Neuronal stem cell (in vitro differentiated cells): ENCODE data around the gene YBX1.

Experiments used
- DNase-seq: peaks from one replicate; pipeline ENCODE4 v3.0.0-alpha.2; 2013; ENCODE audit warnings: low spot score
- H2AFZ ChIP-seq: one replicate; pipeline ENCODE4 v1.6.1; 2013; ENCODE audit warnings: mild to moderate bottlenecking, low read length, inconsistent platforms
- H2AK5ac ChIP-seq: 2 replicates; pipeline ENCODE4 v1.6.1; 2013; ENCODE audit warnings: low read depth, mild to moderate bottlenecking, inconsistent platforms, low read length, moderate library complexity, mixed read lengths
- H2BK120ac ChIP-seq: 2 replicates; pipeline ENCODE4 v1.6.1; 2013; ENCODE audit warnings: low read depth, mild to moderate bottlenecking, inconsistent platforms, low read length, moderate library complexity, mixed read lengths
- H2BK12ac ChIP-seq: one replicate; pipeline ENCODE4 v1.6.1; 2013; ENCODE audit warnings: low read length, inconsistent platforms
- H2BK15ac ChIP-seq: 2 replicates; pipeline ENCODE4 v1.6.1; 2013; ENCODE audit warnings: mild to moderate bottlenecking, low read length, inconsistent platforms, mixed read lengths
- H2BK5ac ChIP-seq: one replicate; pipeline ENCODE4 v1.6.1; 2013; ENCODE audit warnings: inconsistent platforms, mild to moderate bottlenecking, low read length, moderate library complexity
- H3K14ac ChIP-seq: one replicate; pipeline ENCODE4 v1.6.1; 2013; ENCODE audit warnings: low read length, inconsistent platforms
- H3K18ac ChIP-seq: 2 replicates; pipeline ENCODE4 v1.6.1; 2013; ENCODE audit warnings: low read length, inconsistent platforms
- H3K23ac ChIP-seq: 2 replicates; pipeline ENCODE4 v1.6.1; 2013; ENCODE audit warnings: low read depth, mild to moderate bottlenecking, mixed read lengths, low read length, inconsistent platforms; ENCODE audit not compliant: poor library complexity
- H3K27ac ChIP-seq: replicated peaks from 3 replicates; pipeline ENCODE4 v1.5.1; 2013; ENCODE audit warnings: low read length, inconsistent platforms
- H3K27me3 ChIP-seq, 3 experiments: 2 replicates each; pipeline ENCODE4 v1.6.1; 2013; ENCODE audit warnings: low read length in 3 of 3, mild to moderate bottlenecking in 2 of 3, inconsistent platforms in 1 of 3, low read depth in 1 of 3, mixed read lengths in 1 of 3, moderate library complexity in 1 of 3; ENCODE audit not compliant: control insufficient read depth in 3 of 3, insufficient read depth in 3 of 3
- H3K36me3 ChIP-seq, 2 donors: replicated peaks in 1 of 2; 2 replicates each; pipeline ENCODE4 v1.6.1; 2013; ENCODE audit warnings: low read length in 2 of 2; ENCODE audit not compliant: control insufficient read depth in 2 of 2, insufficient read depth in 2 of 2
- H3K4ac ChIP-seq: 2 replicates; pipeline ENCODE4 v1.6.1; 2013; ENCODE audit warnings: inconsistent platforms, mild to moderate bottlenecking, low read length, moderate library complexity
- H3K4me1 ChIP-seq, 2 donors: 1 replicate in 1 of 2; 2 replicates in 1 of 2; pipeline ENCODE4 v1.6.1; 2013; ENCODE audit warnings: low read length in 2 of 2, low read depth in 1 of 2; ENCODE audit not compliant: control insufficient read depth in 2 of 2, insufficient read depth in 1 of 2
- H3K4me2 ChIP-seq: one replicate; pipeline ENCODE4 v1.6.1; 2013; ENCODE audit warnings: mild to moderate bottlenecking, low read length, inconsistent platforms; ENCODE audit not compliant: insufficient read depth, poor library complexity, severe bottlenecking
- H3K4me3 ChIP-seq, 2 donors: 2 replicates each; pipeline ENCODE4 v1.5.1; 2013; ENCODE audit warnings: low read length in 2 of 2, mild to moderate bottlenecking in 2 of 2, inconsistent platforms in 1 of 2, moderate library complexity in 1 of 2
- H3K79me1 ChIP-seq: one replicate; pipeline ENCODE4 v1.6.1; 2013; ENCODE audit warnings: low read depth, mild to moderate bottlenecking, inconsistent platforms, low read length, moderate library complexity
- H3K9ac ChIP-seq: one replicate; pipeline ENCODE4 v1.6.1; 2013; ENCODE audit warnings: mild to moderate bottlenecking, low read depth, low read length, inconsistent platforms; ENCODE audit not compliant: poor library complexity
- H3K9me3 ChIP-seq, 2 donors: replicated peaks in 1 of 2; 2 replicates each; pipeline versions ENCODE3 to v1.6.1; 2013; ENCODE audit warnings: low read length in 2 of 2, mild to moderate bottlenecking in 2 of 2, inconsistent platforms in 1 of 2, low read depth in 1 of 2, mixed read lengths in 1 of 2, moderate library complexity in 1 of 2; ENCODE audit not compliant: control insufficient read depth in 2 of 2, insufficient read depth in 1 of 2
- H4K8ac ChIP-seq: one replicate; pipeline ENCODE4 v1.6.1; 2013; ENCODE audit warnings: low read depth, mild to moderate bottlenecking, inconsistent platforms, low read length, moderate library complexity
- H4K91ac ChIP-seq: one replicate; pipeline ENCODE4 v1.6.1; 2013; ENCODE audit warnings: low read length, low read depth, mild to moderate bottlenecking, inconsistent platforms; ENCODE audit not compliant: poor library complexity
- WGBS, 2 donors: extraction: QIAGEN DNeasy Blood & Tissue Kit; methylation state at CpG; one replicate each; pipeline ENCODE4 v1.1.7; 2013; ENCODE audit warnings: missing lambda C conversion rate in 2 of 2, mixed read lengths in 1 of 2; ENCODE audit not compliant: insufficient read length in 2 of 2, insufficient replicate concordance in 1 of 2; ENCODE audit errors: extremely low coverage in 2 of 2; 5-methylcytosine and 5-hydroxymethylcytosine counted together

Gene YBX1

GRCh38 chr1:42676534-42677087, 5.6 kb upstream of the YBX1 start:
- Histone ChIP-seq H3K9me3 (no peaks in the 10 kb centered on the region), H4K8ac (no peak overlapping the region), H2AK5ac (no peak overlapping the region), H3K4ac (no peak overlapping the region), H3K27ac (no peak overlapping the region), H3K4me3 (no peak overlapping the region), H2BK5ac (no peak overlapping the region), H3K27me3 (no peaks in the 10 kb centered on the region), H2BK12ac (no peak overlapping the region), H2AFZ (no peak overlapping the region), H3K4me1 (peaks cover 0 to 5% of the 10 kb centered on the region in 2 donors), H3K79me1 (no peaks in the 10 kb centered on the region), H3K36me3 (peaks cover 8 to 52% of the 10 kb centered on the region in 2 donors), H3K14ac (no peak overlapping the region), H3K4me2 (no peak overlapping the region), H4K91ac (no peak overlapping the region), H3K18ac (no peak overlapping the region), H2BK120ac (no peak overlapping the region), H3K23ac (no peak overlapping the region), H2BK15ac (no peak overlapping the region), H3K9ac (no peak overlapping the region)
- no peak for DNase-seq
- WGBS, 2 donors = no CpG with 5 or more reads among the region's 3 CpGs

DNA sequence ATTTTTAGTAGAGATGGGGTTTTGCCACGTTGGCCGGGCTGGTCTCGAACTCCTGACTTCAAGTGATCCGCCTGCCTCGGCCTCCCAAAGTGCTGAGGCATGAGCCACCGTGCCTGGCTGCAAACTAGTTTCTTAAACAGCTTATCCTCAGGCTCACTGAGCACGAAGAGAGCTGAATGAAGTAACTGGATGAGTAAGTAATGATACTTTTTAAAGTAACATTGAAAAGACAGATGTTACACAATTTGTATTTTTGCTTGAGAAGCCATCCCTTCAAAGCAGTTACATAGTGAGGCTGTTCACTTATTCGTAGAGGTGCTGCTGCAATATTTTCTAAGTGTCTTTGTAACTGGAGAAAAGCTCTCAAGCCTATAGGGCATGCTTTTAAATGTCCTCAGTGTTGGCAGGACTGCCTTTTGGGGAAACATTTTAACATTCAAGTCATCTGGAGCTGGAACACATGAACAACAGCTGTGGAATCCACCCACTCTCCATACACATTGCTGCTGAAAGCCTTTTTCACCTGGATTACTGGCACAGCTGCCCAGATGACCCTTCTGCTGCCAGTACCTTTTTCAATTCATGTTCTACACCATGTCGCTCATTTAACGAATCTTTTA, 2.7 kb upstream of the YBX1 start:
- no peaks in the 10 kb centered on the region for H3K27me3 ChIP-seq
- H2BK15ac ChIP-seq = no peak overlapping the region
- no peak overlapping the region for H3K9ac ChIP-seq
- H4K91ac ChIP-seq = no peak overlapping the region
- no peak overlapping the region for H2AFZ ChIP-seq
- H3K4me1 ChIP-seq = peaks cover 3 to 11% of the 10 kb centered on the region in 2 donors
- no peak for DNase-seq
- H3K27ac ChIP-seq = no peak overlapping the region
- no peak overlapping the region for H2BK5ac ChIP-seq
- no peak overlapping the region for H3K4me2 ChIP-seq
- no peaks in the 10 kb centered on the region for H3K9me3 ChIP-seq
- no peaks in the 10 kb centered on the region for H3K79me1 ChIP-seq
- no peak overlapping the region for H3K23ac ChIP-seq
- H2AK5ac ChIP-seq = no peak overlapping the region
- no peak overlapping the region for H3K4ac ChIP-seq
- H4K8ac ChIP-seq = no peak overlapping the region
- H3K4me3 ChIP-seq = no peak overlapping the region
- H2BK12ac ChIP-seq = no peak overlapping the region
- peaks cover 9 to 40% of the 10 kb centered on the region in 2 donors for H3K36me3 ChIP-seq
- H2BK120ac ChIP-seq = no peak overlapping the region
- no CpG with 5 or more reads among the region's 10 CpGs for WGBS, 2 donors
- H3K14ac ChIP-seq = no peak overlapping the region
- no peak overlapping the region for H3K18ac ChIP-seq

DNA sequence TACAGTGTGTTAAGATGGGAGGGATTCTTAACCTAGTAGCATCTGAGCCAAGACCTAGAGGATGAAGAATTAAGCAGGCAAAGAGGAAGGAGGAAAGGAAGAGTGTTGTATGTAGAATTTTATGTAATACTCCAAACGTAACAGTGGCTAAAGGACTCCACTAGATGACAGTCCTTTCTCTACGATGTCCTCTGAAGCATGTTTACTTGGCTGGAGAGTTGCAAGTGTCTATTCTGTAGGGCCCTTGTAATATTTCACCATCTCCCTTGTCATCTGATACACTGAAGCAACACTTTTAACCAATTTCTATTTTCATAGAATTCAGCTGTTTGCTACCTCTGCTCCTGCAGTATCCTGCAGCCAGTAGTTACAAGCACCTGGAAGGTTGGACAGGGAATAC, 2.2 kb upstream of the YBX1 start:
- H3K18ac ChIP-seq = no peak overlapping the region
- H3K9ac ChIP-seq = no peak overlapping the region
- no peak overlapping the region for H2AFZ ChIP-seq
- no peak overlapping the region for H3K4me3 ChIP-seq
- H2AK5ac ChIP-seq = no peak overlapping the region
- H3K27ac ChIP-seq = no peak overlapping the region
- no peak overlapping the region for H2BK120ac ChIP-seq
- H3K14ac ChIP-seq = no peak overlapping the region
- no peak overlapping the region for H3K23ac ChIP-seq
- H4K8ac ChIP-seq = no peak overlapping the region
- H2BK5ac ChIP-seq = no peak overlapping the region
- H4K91ac ChIP-seq = no peak overlapping the region
- no peaks in the 10 kb centered on the region for H3K9me3 ChIP-seq
- WGBS, 2 donors = no CpG with 5 or more reads among the region's 2 CpGs
- no peak overlapping the region for H3K4me2 ChIP-seq
- peaks cover 11 to 40% of the 10 kb centered on the region in 2 donors for H3K36me3 ChIP-seq
- no peak overlapping the region for H2BK12ac ChIP-seq
- H2BK15ac ChIP-seq = no peak overlapping the region
- H3K79me1 ChIP-seq = no peaks in the 10 kb centered on the region
- H3K4me1 ChIP-seq = peaks cover 6 to 16% of the 10 kb centered on the region in 2 donors
- DNase-seq = no peak
- H3K27me3 ChIP-seq = no peaks in the 10 kb centered on the region
- no peak overlapping the region for H3K4ac ChIP-seq

- Histone ChIP-seq H3K4ac (no peak overlapping the region), H3K18ac (no peak overlapping the region), H4K8ac (no peak overlapping the region), H2AK5ac (no peak overlapping the region), H2BK15ac (no peak overlapping the region), H3K79me1 (no peaks in the 10 kb centered on the region), H3K9ac (no peak overlapping the region), H3K14ac (no peak overlapping the region), H3K9me3 (no peaks in the 10 kb centered on the region), H2BK120ac (no peak overlapping the region), H3K27ac (no peak overlapping the region), H2BK12ac (no peak overlapping the region), H4K91ac (no peak overlapping the region), H3K23ac (no peak overlapping the region), H3K4me3 (peak overlapping the region; percentile 68 to 85), H2AFZ (peak overlapping the region; percentile 90), H3K27me3 (no peaks in the 10 kb centered on the region), H3K36me3 (peaks cover 10 to 40% of the 10 kb centered on the region in 2 donors), H3K4me2 (peak overlapping the region; percentile 83), H2BK5ac (no peak overlapping the region), H3K4me1 (peaks cover 8 to 23% of the 10 kb centered on the region in 2 donors)
- WGBS, 2 donors = no CpG with 5 or more reads among the region's 18 CpGs
- no peak for DNase-seq
These were observed 1.1 kb upstream of the YBX1 start for GRCh38 chr1:42680921-42681683.
